Measurements from ENCODE around the gene CP.

Gene CP

GRCh38 chr3:149162007-149162406 is 59.6 kb downstream of the CP start:
- DNase-seq (ENCODE audit: extremely low spot score) = no peak
- TF ChIP-seq LEF1 (IDR thresholded peaks at IDR 0.05; ENCODE audit: borderline replicate concordance) (no peak), CTBP1 (IDR thresholded peaks at IDR 0.05; ENCODE audit: borderline replicate concordance) (no peak), PKNOX1 (IDR thresholded peaks at IDR 0.05) (no peak), SUZ12 (IDR thresholded peaks at IDR 0.05) (no peak), FOXK2 (IDR thresholded peaks at IDR 0.05) (no peak), ELF4 (IDR thresholded peaks at IDR 0.05) (no peak), TARDBP (IDR thresholded peaks at IDR 0.05) (no peak), ARNT (IDR thresholded peaks at IDR 0.05) (no peak), HDGF (IDR thresholded peaks at IDR 0.05; ENCODE audit: borderline replicate concordance) (no peak), L3MBTL2 (conservative IDR thresholded peaks at IDR 0.05) (no peak), SP1 (IDR thresholded peaks at IDR 0.05) (no peak), FOXA1 (IDR thresholded peaks at IDR 0.05) (no peak), ZNF384 (IDR thresholded peaks at IDR 0.05) (no peak), NFRKB (IDR thresholded peaks at IDR 0.05) (no peak), BHLHE40 (IDR thresholded peaks at IDR 0.05; ENCODE audit: borderline replicate concordance) (no peak), FOXM1 (IDR thresholded peaks at IDR 0.05; ENCODE audit: borderline replicate concordance) (no peak)
- POLR2A ChIA-PET = no interaction called here
- CTCF ChIA-PET = no interaction called here

GRCh38 chr3:149160754-149161300 is 60.8 kb downstream of the CP start:
- TF ChIP-seq BHLHE40 (IDR thresholded peaks at IDR 0.05; ENCODE audit: borderline replicate concordance) = no peak
- no peak for DNase-seq (ENCODE audit: extremely low spot score)
- POLR2A ChIA-PET = interaction anchor here (1.0 kb wide), 1 partner anchor 31 kb away, joined by 3 read pairs; the partner anchor contains the start of gene HPS3
- CTCF ChIA-PET = interaction anchor here (0.6 kb wide), 1 partner anchor 32 kb away, joined by 3 read pairs; no protein-coding TSS in a partner anchor

GRCh38 chr3:149153402-149153801 is 68.2 kb downstream of the CP start:
- ChIA-PET POLR2A (no interaction called here), CTCF (no interaction called here)
- DNase-seq (ENCODE audit: extremely low spot score) = no peak
- TF ChIP-seq ZNF384 (IDR thresholded peaks at IDR 0.05) (no peak), FOXK2 (IDR thresholded peaks at IDR 0.05) (no peak), SP1 (IDR thresholded peaks at IDR 0.05) (no peak), LEF1 (IDR thresholded peaks at IDR 0.05; ENCODE audit: borderline replicate concordance) (no peak), PKNOX1 (IDR thresholded peaks at IDR 0.05) (no peak), L3MBTL2 (conservative IDR thresholded peaks at IDR 0.05) (no peak), TARDBP (IDR thresholded peaks at IDR 0.05) (no peak), NFRKB (IDR thresholded peaks at IDR 0.05) (no peak), ARNT (IDR thresholded peaks at IDR 0.05) (no peak), BHLHE40 (IDR thresholded peaks at IDR 0.05; ENCODE audit: borderline replicate concordance) (no peak), CTBP1 (IDR thresholded peaks at IDR 0.05; ENCODE audit: borderline replicate concordance) (no peak), FOXM1 (IDR thresholded peaks at IDR 0.05; ENCODE audit: borderline replicate concordance) (no peak), ELF4 (IDR thresholded peaks at IDR 0.05) (no peak), FOXA1 (IDR thresholded peaks at IDR 0.05) (no peak), SUZ12 (IDR thresholded peaks at IDR 0.05) (no peak), HDGF (IDR thresholded peaks at IDR 0.05; ENCODE audit: borderline replicate concordance) (no peak)

GRCh38 chr3:149152420-149152819 is 69.2 kb downstream of the CP start:
- CTCF ChIA-PET = no interaction called here
- DNase-seq (ENCODE audit: extremely low spot score) = no peak
- TF ChIP-seq NFRKB (IDR thresholded peaks at IDR 0.05) = no peak
- no peak for TF ChIP-seq BHLHE40 (IDR thresholded peaks at IDR 0.05; ENCODE audit: borderline replicate concordance)
- TF ChIP-seq FOXA1 (IDR thresholded peaks at IDR 0.05) = no peak
- TF ChIP-seq ELF4 (IDR thresholded peaks at IDR 0.05) = no peak
- TF ChIP-seq FOXK2 (IDR thresholded peaks at IDR 0.05) = no peak
- no peak for TF ChIP-seq ARNT (IDR thresholded peaks at IDR 0.05)
- TF ChIP-seq PKNOX1 (IDR thresholded peaks at IDR 0.05) = no peak
- no peak for TF ChIP-seq TARDBP (IDR thresholded peaks at IDR 0.05)
- no peak for TF ChIP-seq SP1 (IDR thresholded peaks at IDR 0.05)
- TF ChIP-seq ZNF384 (IDR thresholded peaks at IDR 0.05) = no peak
- TF ChIP-seq SUZ12 (IDR thresholded peaks at IDR 0.05) = no peak
- no peak for TF ChIP-seq CTBP1 (IDR thresholded peaks at IDR 0.05; ENCODE audit: borderline replicate concordance)
- TF ChIP-seq LEF1 (IDR thresholded peaks at IDR 0.05; ENCODE audit: borderline replicate concordance) = no peak
- no peak for TF ChIP-seq L3MBTL2 (conservative IDR thresholded peaks at IDR 0.05)
- no peak for TF ChIP-seq HDGF (IDR thresholded peaks at IDR 0.05; ENCODE audit: borderline replicate concordance)
- TF ChIP-seq FOXM1 (IDR thresholded peaks at IDR 0.05; ENCODE audit: borderline replicate concordance) = no peak
- POLR2A ChIA-PET = no interaction called here

- ChIA-PET POLR2A (no interaction called here), CTCF (no interaction called here)
- no peak for TF ChIP-seq LEF1 (IDR thresholded peaks at IDR 0.05; ENCODE audit: borderline replicate concordance)
- no peak for TF ChIP-seq CTBP1 (IDR thresholded peaks at IDR 0.05; ENCODE audit: borderline replicate concordance)
- TF ChIP-seq TARDBP (IDR thresholded peaks at IDR 0.05) = no peak
- TF ChIP-seq FOXA1 (IDR thresholded peaks at IDR 0.05) = no peak
- no peak for TF ChIP-seq FOXM1 (IDR thresholded peaks at IDR 0.05; ENCODE audit: borderline replicate concordance)
- no peak for TF ChIP-seq L3MBTL2 (conservative IDR thresholded peaks at IDR 0.05)
- no peak for TF ChIP-seq NFRKB (IDR thresholded peaks at IDR 0.05)
- no peak for TF ChIP-seq ARNT (IDR thresholded peaks at IDR 0.05)
- no peak for TF ChIP-seq PKNOX1 (IDR thresholded peaks at IDR 0.05)
- no peak for TF ChIP-seq ZNF384 (IDR thresholded peaks at IDR 0.05)
- TF ChIP-seq BHLHE40 (IDR thresholded peaks at IDR 0.05; ENCODE audit: borderline replicate concordance) = no peak
- TF ChIP-seq FOXK2 (IDR thresholded peaks at IDR 0.05) = no peak
- no peak for TF ChIP-seq HDGF (IDR thresholded peaks at IDR 0.05; ENCODE audit: borderline replicate concordance)
- TF ChIP-seq SP1 (IDR thresholded peaks at IDR 0.05) = no peak
- TF ChIP-seq SUZ12 (IDR thresholded peaks at IDR 0.05) = no peak
- DNase-seq (ENCODE audit: extremely low spot score) = peak; percentile 16
Measured at GRCh38 chr3:149151843-149152242, 69.8 kb downstream of the CP start.

Measured in HEK293T (cell line).